Gastrocnemius medialis (tissue), 4 donors: ENCODE measurements around the gene CEACAM7. TPM values are rescaled to one million over a fixed set of nuclear protein-coding genes. Genes with fewer than 3 reads are reported as not detected.

Experiments
- ATAC-seq, 2 donors: fragments of 150-250 bp; one replicate each; pipeline ENCODE4 v1.9.1; 2016
- DNase-seq, 2 donors: peaks; one replicate each; pipeline ENCODE4 v3.0.0-alpha.2; 2019
- H3K27ac ChIP-seq, 4 donors: fragments of 200-600 bp; sonication (generic); 1 replicate in 1 of 4; 2 replicates in 3 of 4; pipeline ENCODE4 v1.5.1; 2016 to 2018; ENCODE audit warnings: mild to moderate bottlenecking in 2 of 4, moderate library complexity in 1 of 4
- H3K27me3 ChIP-seq, 3 donors: fragments of 200-600 bp; sonication (generic) in 2 of 3; 1 replicate in 1 of 3; 2 replicates in 2 of 3; pipeline versions ENCODE4 v1.5.1 to v1.6.0; 2016 to 2019; ENCODE audit warnings: mild to moderate bottlenecking in 1 of 3, moderate library complexity in 1 of 3
- H3K36me3 ChIP-seq, 2 donors: fragments of 200-600 bp; sonication (generic) in 1 of 2; one replicate each; pipeline ENCODE4 v1.5.1; 2017 to 2018
- H3K4me1 ChIP-seq, 2 donors: fragments of 200-600 bp; sonication (generic) in 1 of 2; one replicate each; pipeline ENCODE4 v1.5.1; 2016 to 2017; ENCODE audit warnings: mild to moderate bottlenecking in 2 of 2
- H3K4me3 ChIP-seq, 4 donors: fragments of 200-600 bp; sonication (generic) in 3 of 4; 1 replicate in 1 of 4; 2 replicates in 3 of 4; pipeline ENCODE4 v1.5.1; 2016 to 2019; ENCODE audit warnings: mild to moderate bottlenecking in 2 of 4
- H3K9me3 ChIP-seq, 3 donors: fragments of 200-600 bp; sonication (generic) in 2 of 3; 1 replicate in 1 of 3; 2 replicates in 2 of 3; pipeline ENCODE4 v1.5.1; 2016 to 2019
- CTCF ChIP-seq, 5 experiments: fragments of 450-650 bp in 3 of 5; fragments of 200-600 bp in 2 of 5; sonication (generic) in 2 of 5; IDR thresholded peaks in 4 of 5; conservative IDR thresholded peaks in 1 of 5; 1 replicate in 4 of 5; 2 replicates in 1 of 5; pipeline ENCODE4 v1.5.1; 2016 to 2019; ENCODE audit warnings: antibody characterized with exemption in 5 of 5, mild to moderate bottlenecking in 3 of 5, moderate library complexity in 3 of 5
- POLR2A ChIP-seq, 2 donors: fragments of 450-650 bp; IDR thresholded peaks; one replicate each; pipeline ENCODE4 v1.6.1; 2017; ENCODE audit warnings: antibody characterized with exemption in 2 of 2, mild to moderate bottlenecking in 2 of 2, moderate library complexity in 2 of 2
- in situ Hi-C, 4 donors: fragments of 200-750 bp; cut with MboI; loops; one replicate each; pipeline versions ENCODE4 v1.15.0 to v1.8.0; 2017; ENCODE audit warnings: low sequenced_read_pairs in 4 of 4
- intact Hi-C: fragments of 100-400 bp; cut with DNase I; formaldehyde crosslinking; loops from one replicate; pipeline ENCODE4 v1.15.1; 2023; ENCODE audit warnings: low total_unique reads
- total RNA-seq, 4 donors: library from RNA; depleted of rRNA; stranded (reverse); fragments of >200 nt; gene quantifications; one replicate each; pipeline versions ENCODE4 v1.1.0 to v1.2.3, GENCODE V29; 2016

CEACAM7 gene
- total RNA-seq, 4 donors from 2014 or later = 5.7 TPM; not detected in 3

GRCh38 chr19:41706741-41707501 lies 18.9 kb upstream of the CEACAM7 start:
- in situ Hi-C loops = no loop called here
- peaks cover 0 to 6% (median 0%) of the 10 kb centered on the region in 3 donors for H3K27me3 ChIP-seq
- ATAC-seq (no peak), DNase-seq (no peak)
- H3K27ac ChIP-seq = no peak overlapping the region
- H3K9me3 ChIP-seq = no peaks in the 10 kb centered on the region
- intact Hi-C loops = no loop called here
- H3K4me1 ChIP-seq = no peaks in the 10 kb centered on the region
- H3K4me3 ChIP-seq = no peak overlapping the region
- H3K36me3 ChIP-seq = no peaks in the 10 kb centered on the region
- TF ChIP-seq CTCF (IDR thresholded peaks at IDR 0.05 in 4 of 5, conservative IDR thresholded peaks at IDR 0.05 in 1 of 5) (peak in 2 of 5 experiments; percentile 7 to 39), POLR2A (IDR thresholded peaks at IDR 0.05) (no peak)

- no peak overlapping the region for H3K27ac ChIP-seq
- H3K4me1 ChIP-seq = no peaks in the 10 kb centered on the region
- TF ChIP-seq POLR2A (IDR thresholded peaks at IDR 0.05) = no peak
- no peaks in the 10 kb centered on the region for H3K9me3 ChIP-seq
- peaks cover 0 to 6% (median 0%) of the 10 kb centered on the region in 3 donors for H3K27me3 ChIP-seq
- H3K36me3 ChIP-seq = no peaks in the 10 kb centered on the region
- no peak for ATAC-seq
- no peak overlapping the region for H3K4me3 ChIP-seq
- no peak for DNase-seq
- in situ Hi-C loops (no loop called here), intact Hi-C loops (no loop called here)
These were observed 17.5 kb upstream of the CEACAM7 start for GRCh38 chr19:41705393-41706174.

- intact Hi-C loops = no loop called here
- Histone ChIP-seq H3K36me3 (no peaks in the 10 kb centered on the region), H3K27me3 (peaks cover 0 to 6% (median 0%) of the 10 kb centered on the region in 3 donors), H3K4me3 (no peak overlapping the region), H3K4me1 (no peaks in the 10 kb centered on the region), H3K27ac (no peak overlapping the region), H3K9me3 (no peaks in the 10 kb centered on the region)
- DNase-seq = no peak
- ATAC-seq = no peak
- TF ChIP-seq CTCF (IDR thresholded peaks at IDR 0.05 in 4 of 5, conservative IDR thresholded peaks at IDR 0.05 in 1 of 5) (no peak), POLR2A (IDR thresholded peaks at IDR 0.05) (no peak)
- in situ Hi-C loops = no loop called here
These were observed 15.7 kb upstream of the CEACAM7 start for GRCh38 chr19:41703602-41704293.

GRCh38 chr19:41702171-41702651 lies 14.1 kb upstream of the CEACAM7 start:
- no peaks in the 10 kb centered on the region for H3K9me3 ChIP-seq
- in situ Hi-C loops = no loop called here
- H3K4me3 ChIP-seq = no peak overlapping the region
- intact Hi-C loops = no loop called here
- TF ChIP-seq POLR2A (IDR thresholded peaks at IDR 0.05) = no peak
- TF ChIP-seq CTCF (IDR thresholded peaks at IDR 0.05 in 4 of 5, conservative IDR thresholded peaks at IDR 0.05 in 1 of 5) = no peak
- no peak overlapping the region for H3K27ac ChIP-seq
- DNase-seq (no peak), ATAC-seq (no peak)
- no peaks in the 10 kb centered on the region for H3K36me3 ChIP-seq
- no peaks in the 10 kb centered on the region for H3K27me3 ChIP-seq
- H3K4me1 ChIP-seq = no peaks in the 10 kb centered on the region
